Mucosa of descending colon (tissue), 3 donors: ENCODE data around the gene ASB7. TPM values are rescaled to one million over a fixed set of nuclear protein-coding genes. Genes with fewer than 3 reads are reported as not detected.

Experiments
- ATAC-seq: fragments of 200-7000 bp; cut with Tn5 transposase; one replicate; pipeline ENCODE4 v1.9.1; 2020; ENCODE audit warnings: mild to moderate bottlenecking, moderate library complexity
- DNase-seq, 3 donors: peaks; one replicate each; pipeline ENCODE4 v3.0.0-alpha.2; 2020
- H3K36me3 ChIP-seq: fragments of 200-600 bp; one replicate; pipeline ENCODE4 v1.8.0; 2021; ENCODE audit warnings: low read depth, mild to moderate bottlenecking
- H3K4me1 ChIP-seq: fragments of 200-600 bp; one replicate; pipeline ENCODE4 v1.8.0; 2021; ENCODE audit warnings: low read depth, mild to moderate bottlenecking
- H3K4me3 ChIP-seq: fragments of 200-600 bp; one replicate; pipeline ENCODE4 v1.8.0; 2021; ENCODE audit warnings: mild to moderate bottlenecking
- H3K9me3 ChIP-seq: fragments of 200-600 bp; one replicate; pipeline ENCODE4 v1.8.0; 2021; ENCODE audit warnings: mild to moderate bottlenecking
- intact Hi-C, 2 donors: fragments of 100-400 bp; cut with DNase I in 1 of 2; cut with micrococcal nuclease in 1 of 2; formaldehyde crosslinking; loops; one replicate each; pipeline versions ENCODE4 v1.11.0 to v1.11.1; 2022; cut with DNase I, micrococcal nuclease
- total RNA-seq, 3 donors: library from RNA; stranded (reverse); fragmentation: NEBNext Ultra II Directional in 2 of 3; extraction: Animal tissue kit (Norgen Biotek cat#: 25700) in 2 of 3; gene quantifications; one replicate each; pipeline versions ENCODE4 v1.2.1 to v1.2.4, GENCODE V29; 2021 to 2023
- TF ChIP-seq, protein P1 (sequence below): fragments of 200-600 bp; IDR thresholded peaks from one replicate; pipeline ENCODE4 v1.8.0; 2022; ENCODE audit warnings: antibody characterized with exemption, mild to moderate bottlenecking
- donor health status: DM: no; HTN: no; CAD: no; lungs with moderate emphysema.
- donor health status: DM: no; HTN: no; CAD: no.
- donor health status: DM: no; HTN: yes; CAD: no.

Gene ASB7
- total RNA-seq, 3 donors from 2014 or later: 20.1 to 23.5 (median 22.2) TPM

DNA sequence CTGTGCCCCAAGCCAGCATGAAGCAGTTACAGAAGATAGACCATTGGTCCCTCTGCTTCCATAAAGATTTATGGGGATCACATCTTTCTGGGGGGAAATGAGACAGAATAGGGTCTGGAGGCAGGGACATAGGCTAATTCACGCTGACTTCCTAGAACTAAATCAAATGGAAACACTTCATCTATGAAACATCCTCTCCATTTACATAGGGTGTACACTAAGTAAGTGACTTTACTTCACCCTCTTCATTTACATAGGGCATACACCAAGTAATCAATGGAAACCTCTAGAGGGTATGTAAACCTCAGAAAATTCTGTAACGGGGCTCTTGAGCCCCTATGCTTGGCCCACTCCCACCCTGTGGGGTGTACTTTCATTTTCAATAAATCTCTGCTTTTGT lies 10.6 kb upstream of the ASB7 start:
- intact Hi-C loops: no loop called here
- no peak for ATAC-seq

DNA sequence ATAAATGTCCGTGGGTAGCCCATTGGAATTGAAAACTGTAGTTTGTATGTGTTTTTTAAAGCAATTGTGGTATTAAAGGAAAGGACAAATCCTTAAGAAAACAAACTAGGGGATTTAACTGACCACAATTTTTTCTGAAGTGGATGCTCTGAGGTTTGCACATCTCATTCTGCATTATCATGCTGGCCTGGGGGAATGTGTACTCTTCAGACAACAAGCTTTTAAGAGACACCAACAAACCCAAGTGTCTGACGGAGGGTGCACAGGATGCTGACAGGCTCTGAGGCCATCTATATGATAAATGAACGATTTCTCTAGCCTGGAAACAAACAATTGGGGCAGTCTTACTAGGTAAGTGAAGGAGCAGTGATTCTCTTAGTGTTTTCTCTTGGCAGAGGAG lies 9.5 kb upstream of the ASB7 start:
- Histone ChIP-seq H3K9me3 (peaks cover 18% of the 10 kb centered on the region), H3K36me3 (no peaks in the 10 kb centered on the region), H3K4me1 (no peaks in the 10 kb centered on the region), H3K4me3 (no peak overlapping the region)
- TF ChIP-seq, protein P1, sequence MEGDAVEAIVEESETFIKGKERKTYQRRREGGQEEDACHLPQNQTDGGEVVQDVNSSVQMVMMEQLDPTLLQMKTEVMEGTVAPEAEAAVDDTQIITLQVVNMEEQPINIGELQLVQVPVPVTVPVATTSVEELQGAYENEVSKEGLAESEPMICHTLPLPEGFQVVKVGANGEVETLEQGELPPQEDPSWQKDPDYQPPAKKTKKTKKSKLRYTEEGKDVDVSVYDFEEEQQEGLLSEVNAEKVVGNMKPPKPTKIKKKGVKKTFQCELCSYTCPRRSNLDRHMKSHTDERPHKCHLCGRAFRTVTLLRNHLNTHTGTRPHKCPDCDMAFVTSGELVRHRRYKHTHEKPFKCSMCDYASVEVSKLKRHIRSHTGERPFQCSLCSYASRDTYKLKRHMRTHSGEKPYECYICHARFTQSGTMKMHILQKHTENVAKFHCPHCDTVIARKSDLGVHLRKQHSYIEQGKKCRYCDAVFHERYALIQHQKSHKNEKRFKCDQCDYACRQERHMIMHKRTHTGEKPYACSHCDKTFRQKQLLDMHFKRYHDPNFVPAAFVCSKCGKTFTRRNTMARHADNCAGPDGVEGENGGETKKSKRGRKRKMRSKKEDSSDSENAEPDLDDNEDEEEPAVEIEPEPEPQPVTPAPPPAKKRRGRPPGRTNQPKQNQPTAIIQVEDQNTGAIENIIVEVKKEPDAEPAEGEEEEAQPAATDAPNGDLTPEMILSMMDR: no peak
- DNase-seq: no peak
- intact Hi-C loops: no loop called here
- no peak for ATAC-seq

More for the DNA sequence above, 10.6 kb upstream of the ASB7 start:
- DNase-seq: no peak
- H3K9me3 ChIP-seq: peaks cover 25% of the 10 kb centered on the region
- H3K4me3 ChIP-seq: no peak overlapping the region
- TF ChIP-seq, protein P1: no peak
- H3K4me1 ChIP-seq: no peaks in the 10 kb centered on the region
- no peaks in the 10 kb centered on the region for H3K36me3 ChIP-seq

DNA sequence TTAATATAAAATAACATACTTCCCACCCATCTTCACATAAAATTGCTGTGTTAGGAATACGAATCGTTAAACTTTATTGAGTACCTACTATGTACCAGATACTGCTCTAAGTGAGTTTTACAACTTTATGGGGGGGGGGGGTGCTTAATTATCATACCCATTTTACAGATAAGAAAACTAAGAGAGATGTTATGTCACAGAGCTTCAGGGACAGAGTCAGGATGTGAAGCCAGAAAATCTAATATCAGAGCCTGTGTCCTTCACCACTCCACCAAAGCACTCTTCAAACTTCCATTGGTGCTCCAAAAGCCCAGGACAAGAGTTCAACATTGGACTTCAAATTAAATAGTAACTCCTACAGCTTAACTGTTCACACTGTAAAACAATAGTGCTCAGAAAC lies 9.0 kb upstream of the ASB7 start:
- no peaks in the 10 kb centered on the region for H3K36me3 ChIP-seq
- no peaks in the 10 kb centered on the region for H3K4me1 ChIP-seq
- TF ChIP-seq, protein P1: no peak
- no peak overlapping the region for H3K4me3 ChIP-seq
- no peak for ATAC-seq
- H3K9me3 ChIP-seq: peaks cover 14% of the 10 kb centered on the region
- intact Hi-C loops: no loop called here
- no peak for DNase-seq

DNA sequence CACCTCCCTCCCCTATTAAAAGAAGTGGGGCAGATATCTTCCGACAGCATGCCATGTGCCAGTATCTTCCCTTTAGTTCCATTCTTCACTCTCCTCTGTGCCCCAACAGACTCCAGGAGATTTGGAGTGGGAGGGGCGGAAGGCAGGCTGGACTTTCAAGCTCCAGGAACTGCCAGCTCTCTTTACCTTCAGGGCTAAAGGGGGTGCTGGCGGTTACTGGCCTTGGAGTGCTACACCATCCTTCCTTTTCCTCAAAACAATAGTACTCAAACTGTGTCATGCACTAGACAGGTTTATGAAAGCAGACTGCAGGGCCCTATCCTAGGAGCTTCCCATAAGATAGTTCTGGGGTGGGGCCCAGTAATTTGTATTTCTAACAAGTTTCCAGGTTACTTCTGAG lies 6.4 kb upstream of the ASB7 start:
- peak; percentile 28 for ATAC-seq
- Histone ChIP-seq H3K9me3 (no peaks in the 10 kb centered on the region), H3K36me3 (no peaks in the 10 kb centered on the region), H3K4me1 (peaks cover 4% of the 10 kb centered on the region), H3K4me3 (no peak overlapping the region)
- no peak for DNase-seq
- TF ChIP-seq, protein P1: no peak
- intact Hi-C loops: no loop called here

DNA sequence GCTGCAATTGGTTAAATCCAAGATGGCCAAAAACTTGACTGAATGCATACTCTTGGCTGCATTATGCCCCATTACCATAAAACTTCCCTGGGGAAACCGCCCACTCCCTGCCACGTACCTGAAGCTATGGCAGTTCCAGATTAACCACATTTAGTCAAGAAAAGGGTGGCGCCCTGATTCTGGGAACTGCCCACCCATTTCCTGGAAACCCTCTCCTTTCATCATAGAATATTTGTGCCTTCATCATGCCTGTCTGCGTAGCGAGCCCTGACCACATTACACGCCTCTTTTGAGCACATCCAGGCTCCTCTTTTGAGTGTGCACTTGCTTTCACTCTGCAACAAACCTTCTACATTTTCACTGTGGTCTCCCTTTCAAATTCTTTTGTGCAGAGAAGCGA lies 5.6 kb upstream of the ASB7 start:
- Histone ChIP-seq H3K36me3 (no peaks in the 10 kb centered on the region), H3K4me1 (peaks cover 9% of the 10 kb centered on the region), H3K9me3 (no peaks in the 10 kb centered on the region), H3K4me3 (no peak overlapping the region)
- ATAC-seq (peak; percentile 81), DNase-seq (peak in 2 of 3 donors; percentile 35 to 62)
- intact Hi-C loops: no loop called here
- TF ChIP-seq, protein P1: no peak

DNA sequence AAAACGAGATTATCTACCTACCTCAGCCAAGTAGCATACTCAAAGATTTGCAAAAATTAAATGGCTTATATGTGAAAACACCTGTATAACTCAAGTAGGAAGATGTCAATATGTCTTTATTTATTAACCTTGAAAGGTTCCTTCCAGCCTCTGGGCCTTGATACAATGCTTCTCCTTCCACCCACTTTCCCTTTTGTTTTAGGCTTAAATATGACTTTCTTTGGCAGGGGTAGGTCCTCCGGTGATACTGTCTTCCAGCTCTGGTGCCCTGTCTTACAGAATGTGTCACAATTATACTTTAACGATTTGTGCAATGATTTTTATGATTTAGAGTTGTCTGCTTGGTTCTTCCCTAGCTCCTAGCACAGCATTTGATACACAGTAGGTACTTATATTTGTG lies 4.5 kb upstream of the ASB7 start:
- Histone ChIP-seq H3K4me3 (no peak overlapping the region), H3K4me1 (peaks cover 9% of the 10 kb centered on the region), H3K36me3 (no peaks in the 10 kb centered on the region), H3K9me3 (no peaks in the 10 kb centered on the region)
- DNase-seq (no peak), ATAC-seq (no peak)
- intact Hi-C loops: no loop called here
- TF ChIP-seq, protein P1: no peak
